SH-SY5Y (cell line): Measurements from ENCODE around the gene BBS9.

Experiments
- GATA2 ChIP-seq: IDR thresholded peaks from 2 replicates; pipeline ENCODE4 v1.6.1; 2011; ENCODE audit warnings: mild to moderate bottlenecking, low read depth, low read length
- GATA3 ChIP-seq: IDR thresholded peaks from 2 replicates; pipeline ENCODE4 v1.6.1; 2011; ENCODE audit warnings: low read depth, mild to moderate bottlenecking, low read length, moderate library complexity

- TF ChIP-seq GATA3 (no peak), GATA2 (no peak)
Observed at GRCh38 chr7:33101906-33102305, 27.5 kb upstream of the BBS9 start.
